ENCODE data around the gene NUDT17. TPM values are rescaled to one million over a fixed set of nuclear protein-coding genes. Genes with fewer than 3 reads are reported as not detected.
A peak's percentile ranks its signal among the peaks of the same experiment; 100 is the strongest.

The NUDT17 gene
- total and polyA plus RNA-seq, 2 of the 8 experiments (the other 6 are each of a cell fraction or from before 2014, with no cell fraction given): 2.7 to 4.1 TPM

- H4K8ac ChIP-seq (ENCODE audit: extremely low read depth, insufficient read depth, low read length): peak overlapping the region; percentile 39
- H3K4me3 ChIP-seq (ENCODE audit: extremely low read depth in 1 of 4, insufficient read depth in 2 of 4, low read depth in 3 of 4, low read length in 4 of 4): peak overlapping the region; percentile 36 to 62 (median 52)
- no peaks in the 10 kb centered on the region for H4K20me1 ChIP-seq (replicated peaks in 1 of 2; ENCODE audit: control insufficient read depth in 1 of 2, insufficient read depth in 2 of 2, low read length in 2 of 2)
- H3K18ac ChIP-seq (ENCODE audit: extremely low read depth, low read length): peak overlapping the region; percentile 85
- H4K91ac ChIP-seq (replicated peaks; ENCODE audit: insufficient read length, low read length): peak overlapping the region; percentile 68
- no peak overlapping the region for H2BK120ac ChIP-seq (replicated peaks; ENCODE audit: low read depth, low read length)
- DNase-seq (ENCODE audit: low read depth in 1 of 2, low spot score in 2 of 2) (peak in 1 of 2 experiments; percentile 82), FAIRE-seq (no peak)
- no peaks in the 10 kb centered on the region for H3K36me3 ChIP-seq (ENCODE audit: control insufficient read depth in 2 of 4, insufficient read depth in 4 of 4, low read length in 3 of 4)
- H2BK12ac ChIP-seq (ENCODE audit: low read depth, low read length): no peak overlapping the region
- H3K27ac ChIP-seq (ENCODE audit: low read depth, low read length): no peak overlapping the region
- peak overlapping the region; percentile 85 for H2AFZ ChIP-seq (ENCODE audit: low read length)
- H3K56ac ChIP-seq (replicated peaks; ENCODE audit: insufficient read length, low read depth, low read length): no peak overlapping the region
- no peaks in the 10 kb centered on the region for H3K79me2 ChIP-seq (ENCODE audit: control insufficient read depth in 1 of 2, insufficient read depth in 2 of 2, low read length in 2 of 2)
- H3K14ac ChIP-seq (ENCODE audit: insufficient read length): no peak overlapping the region
- peaks cover 0 to 11% (median under 1%) of the 10 kb centered on the region in 4 experiments; a peak in 4 of 7 replicates for H3K4me1 ChIP-seq (replicated peaks in 1 of 4; ENCODE audit: control insufficient read depth in 3 of 4, insufficient read depth in 4 of 4, low read length in 3 of 4)
- H3K23me2 ChIP-seq (ENCODE audit: low read depth, low read length): peaks cover 14% of the 10 kb centered on the region; the same call in 1 of the 2 replicates
- no peak overlapping the region for H3K23ac ChIP-seq (ENCODE audit: insufficient read length)
- peaks cover 0 to 24% (median 12%) of the 10 kb centered on the region in 4 experiments; a peak in 6 of 7 replicates for H3K27me3 ChIP-seq (replicated peaks in 1 of 4; ENCODE audit: control insufficient read depth in 3 of 4, extremely low read depth in 1 of 4, insufficient read depth in 3 of 4, low read length in 3 of 4)
- peak overlapping the region; percentile 85 to 90 for H3K4me2 ChIP-seq (ENCODE audit: insufficient read depth in 1 of 2, low read depth in 2 of 2, low read length in 2 of 2)
- 14% methylated on average over 47 of the region's 47 CpGs; no CpG with 5 or more reads in 1 of the 2 experiments for WGBS, 2 experiments (ENCODE audit: extremely low coverage in 1 of 2, insufficient coverage in 1 of 2, insufficient read length in 1 of 2, insufficient replicate concordance in 2 of 2, low coverage in 1 of 2, low lambda C conversion rate in 2 of 2, missing lambda C conversion rate in 1 of 2)
- no peaks in the 10 kb centered on the region for H3K79me1 ChIP-seq (ENCODE audit: low read depth, low read length)
- no peaks in the 10 kb centered on the region for H3K9me3 ChIP-seq (ENCODE audit: insufficient read depth in 2 of 2, low read depth in 1 of 2, low read length in 1 of 2)
- ChIA-PET CTCF (ENCODE audit: partially characterized antibody) (interaction anchor here (0.8 to 4.3 kb wide), 15 partner anchors 9 to 105 kb away, joined by 3 to 42 read pairs (median 9); partner anchors contain the start of genes ANKRD35, NUDT17 and PIAS3), POLR2A (ENCODE audit: partially characterized antibody) (interaction anchor here (0.7 to 4.0 kb wide), 22 partner anchors 8 to 180 kb away, joined by 3 to 34 read pairs (median 4); partner anchors contain the start of genes ANKRD35, NUDT17, PEX11B and PIAS3)
- no peak overlapping the region; the same call in 1 of the 2 replicates for H2BK15ac ChIP-seq (ENCODE audit: low read length)
- H2BK20ac ChIP-seq (ENCODE audit: low read length): peak overlapping the region; percentile 92; the same call in 1 of the 2 replicates
- H3K4ac ChIP-seq (replicated peaks; ENCODE audit: insufficient read length, low read depth, low read length): peak overlapping the region; percentile 60
- H2BK5ac ChIP-seq (ENCODE audit: low read depth, low read length): peak overlapping the region; percentile 60; the same call in 1 of the 2 replicates
- H2AK5ac ChIP-seq (ENCODE audit: low read depth, low read length): no peak overlapping the region
- H3K9ac ChIP-seq (replicated peaks in 1 of 4; ENCODE audit: extremely low read depth in 1 of 4, low read depth in 3 of 4, low read length in 3 of 4): peak overlapping the region in 2 of 4 experiments; percentile 26 to 33; a peak in 5 of 7 replicates
- no peak overlapping the region for H4K5ac ChIP-seq (ENCODE audit: insufficient read length, low read depth, low read length)
- no peak for TF ChIP-seq BRCA1 (IDR thresholded peaks at IDR 0.05; ENCODE audit: low read depth, low read length)
- no peak for TF ChIP-seq NRF1 (IDR thresholded peaks at IDR 0.05; ENCODE audit: low read depth, low read length)
- TF ChIP-seq E2F6 (IDR thresholded peaks at IDR 0.05): peak; percentile 21; the same call in 1 of the 2 replicates
- TF ChIP-seq GABPA (IDR thresholded peaks at IDR 0.05; ENCODE audit: borderline replicate concordance, insufficient read depth, low read length): no peak
- 0 out of 3 replicates have a peak, but pooled peaks of 1 of the 2 experiments have one; percentile 19 for TF ChIP-seq POLR2A (IDR thresholded peaks at IDR 0.05; ENCODE audit: control extremely low read depth in 1 of 2, low read depth in 2 of 2, low read length in 2 of 2)
- peak; percentile 55; the same call in 1 of the 2 replicates for TF ChIP-seq SUZ12 (IDR thresholded peaks at IDR 0.05; ENCODE audit: low read length)
- TF ChIP-seq PHF8 (conservative IDR thresholded peaks at IDR 0.05; ENCODE audit: low read depth, low read length): peak; percentile 39; the same call in 1 of the 2 replicates
- peak; percentile 7 for TF ChIP-seq TAF7 (optimal IDR thresholded peaks at IDR 0.05; ENCODE audit: borderline replicate concordance, low read depth, low read length)
- peak; percentile 31; the same call in 1 of the 2 replicates for TF ChIP-seq TBP (IDR thresholded peaks at IDR 0.05; ENCODE audit: low read depth, low read length)
These were observed 26.8 kb downstream of the NUDT17 start for GRCh38 chr1:145871994-145872924.
